ENCODE results near the gene GULP1.
"Not testable (repeated sequence)": the region's sequence is repeated elsewhere in the genome, so short reads cannot be mapped to it uniquely, and the experiment has no call there.

GULP1 gene

GRCh38 chr2:188293601-188294351 lies 2.1 kb downstream of the GULP1 start:
- no peak for DNase-seq

GRCh38 chr2:188294352-188294926 lies 2.8 kb downstream of the GULP1 start:
- DNase-seq: no peak

GRCh38 chr2:188295067-188295685 lies 3.5 kb downstream of the GULP1 start:
- DNase-seq: no peak

- DNase-seq: no peak
Measured at GRCh38 chr2:188297978-188298377, 6.3 kb downstream of the GULP1 start.

GRCh38 chr2:188298937-188299371 lies 7.3 kb downstream of the GULP1 start:
- DNase-seq: not testable (repeated sequence)

- DNase-seq: no peak
Measured at GRCh38 chr2:188303363-188304031, 11.8 kb downstream of the GULP1 start.

- no peak for DNase-seq
Measured at GRCh38 chr2:188305271-188305670, 13.6 kb downstream of the GULP1 start.

- no peak for DNase-seq
Measured at GRCh38 chr2:188306271-188306670, 14.6 kb downstream of the GULP1 start.

- no peak for DNase-seq
Measured at GRCh38 chr2:188307850-188308283, 16.2 kb downstream of the GULP1 start.

- no peak for DNase-seq
Measured at GRCh38 chr2:188308483-188308882, 16.8 kb downstream of the GULP1 start.

GRCh38 chr2:188309364-188309763 lies 17.7 kb downstream of the GULP1 start:
- DNase-seq: no peak

- no peak for DNase-seq
Measured at GRCh38 chr2:188314314-188315054, 22.8 kb downstream of the GULP1 start.

- DNase-seq: no peak
Measured at GRCh38 chr2:188315750-188316149, 24.1 kb downstream of the GULP1 start.

GRCh38 chr2:188316342-188316741 lies 24.7 kb downstream of the GULP1 start:
- no peak for DNase-seq

GRCh38 chr2:188316791-188317423 lies 25.2 kb downstream of the GULP1 start:
- no peak for DNase-seq

GRCh38 chr2:188318161-188318749 lies 26.6 kb downstream of the GULP1 start:
- DNase-seq: no peak

- DNase-seq: no peak
Measured at GRCh38 chr2:188319838-188320237, 28.2 kb downstream of the GULP1 start.

- no peak for DNase-seq
Measured at GRCh38 chr2:188320861-188321260, 29.2 kb downstream of the GULP1 start.

- DNase-seq: no peak
Measured at GRCh38 chr2:188322569-188323551, 31.2 kb downstream of the GULP1 start.

GRCh38 chr2:188324067-188324466 lies 32.4 kb downstream of the GULP1 start:
- no peak for DNase-seq

GRCh38 chr2:188326290-188326668 lies 34.6 kb downstream of the GULP1 start:
- no peak for DNase-seq

All from activated CD4-positive, alpha-beta T cell treated with anti-CD3 and anti-CD28 coated beads, Interleukin-2, amount 50 U/mL, for 1 hour (primary cell).